Effector memory CD8-positive, alpha-beta T cell (primary cell): ENCODE results near the gene HLA-C.

Experiments used
- ATAC-seq: fragments of 150-1000 bp; cut with Tn5 transposase; replicated peaks from 2 replicates; pipeline ENCODE4 v1.10.0; 2021; ENCODE audit warnings: mild to moderate bottlenecking, moderate library complexity
- DNase-seq, 3 experiments: peaks; one replicate each; pipeline ENCODE4 v3.0.0; 2021
- H3K27ac Mint-ChIP-seq, 2 donors: one replicate each; pipeline ENCODE4 v1.8.0; 2022; ENCODE audit warnings: mild to moderate bottlenecking in 2 of 2, mixed read lengths in 2 of 2, moderate library complexity in 2 of 2
- H3K27me3 Mint-ChIP-seq, 2 donors: one replicate each; pipeline ENCODE4 v1.8.0; 2022; ENCODE audit warnings: mixed read lengths in 2 of 2
- H3K36me3 Mint-ChIP-seq: one replicate; pipeline ENCODE4 v1.8.0; 2022; ENCODE audit warnings: mild to moderate bottlenecking, moderate library complexity, mixed read lengths; ENCODE audit not compliant: insufficient read depth
- H3K4me1 Mint-ChIP-seq, 2 donors: one replicate each; pipeline ENCODE4 v1.8.0; 2022; ENCODE audit warnings: low read depth in 2 of 2, mixed read lengths in 2 of 2
- H3K4me3 Mint-ChIP-seq, 2 donors: one replicate each; pipeline ENCODE4 v1.8.0; 2022; ENCODE audit warnings: mild to moderate bottlenecking in 2 of 2, mixed read lengths in 2 of 2, moderate library complexity in 2 of 2
- H3K9me3 Mint-ChIP-seq, 2 donors: one replicate each; pipeline ENCODE4 v1.8.0; 2022; ENCODE audit warnings: mixed read lengths in 2 of 2

The HLA-C gene

DNA sequence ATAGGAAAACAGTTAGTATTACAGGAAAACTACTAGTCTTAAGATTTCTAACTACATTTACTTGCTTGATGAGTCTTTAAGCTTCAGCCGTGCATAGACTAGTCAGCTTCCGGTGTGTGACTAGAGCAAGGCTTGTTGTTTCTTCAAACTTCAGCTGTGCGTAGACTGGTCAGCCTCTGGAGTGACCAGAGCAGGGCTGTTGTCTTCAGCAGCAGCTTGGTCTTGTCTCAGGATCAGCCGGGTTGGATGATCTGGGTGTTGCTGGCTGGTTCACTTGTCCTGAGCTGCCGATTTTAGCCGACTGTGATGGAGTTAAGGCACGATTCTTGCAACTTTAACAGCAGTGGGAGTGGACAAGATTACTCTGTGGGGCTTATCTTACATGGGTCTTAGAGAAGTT lies 44.7 kb downstream of the HLA-C start:
- ATAC-seq: no peak
- no peak for DNase-seq
- peaks cover 6 to 49% of the 10 kb centered on the region in 2 donors for H3K27me3 Mint-ChIP-seq
- H3K36me3 Mint-ChIP-seq: no peaks in the 10 kb centered on the region
- H3K9me3 Mint-ChIP-seq: no peaks in the 10 kb centered on the region
- H3K27ac Mint-ChIP-seq: no peak overlapping the region
- no peak overlapping the region for H3K4me3 Mint-ChIP-seq
- H3K4me1 Mint-ChIP-seq: peaks cover 3 to 5% of the 10 kb centered on the region in 2 donors

DNA sequence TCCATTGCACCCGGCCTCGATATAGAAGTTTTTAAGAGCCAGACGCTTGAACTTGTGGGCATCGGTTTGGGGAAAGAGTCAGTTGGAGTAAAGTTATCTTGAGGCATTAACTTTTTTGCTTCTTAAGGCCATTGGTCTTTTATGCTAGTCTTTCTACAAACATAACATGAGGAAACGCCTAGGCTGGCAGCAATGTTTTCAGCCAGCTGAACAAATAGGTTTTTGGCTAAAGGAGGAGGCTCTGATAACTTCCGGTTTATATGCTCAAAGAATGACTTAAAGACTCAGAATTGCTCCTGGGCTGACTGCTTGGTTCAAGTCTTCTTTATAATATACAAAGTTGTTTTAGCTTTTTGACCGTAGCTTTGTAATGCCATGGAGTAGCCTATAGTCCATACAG lies 46.2 kb downstream of the HLA-C start:
- H3K27me3 Mint-ChIP-seq: peaks cover 6 to 46% of the 10 kb centered on the region in 2 donors
- peaks cover 3 to 5% of the 10 kb centered on the region in 2 donors for H3K4me1 Mint-ChIP-seq
- no peak for DNase-seq
- no peak overlapping the region for H3K27ac Mint-ChIP-seq
- no peak overlapping the region for H3K4me3 Mint-ChIP-seq
- no peaks in the 10 kb centered on the region for H3K36me3 Mint-ChIP-seq
- no peaks in the 10 kb centered on the region for H3K9me3 Mint-ChIP-seq
- no peak for ATAC-seq

DNA sequence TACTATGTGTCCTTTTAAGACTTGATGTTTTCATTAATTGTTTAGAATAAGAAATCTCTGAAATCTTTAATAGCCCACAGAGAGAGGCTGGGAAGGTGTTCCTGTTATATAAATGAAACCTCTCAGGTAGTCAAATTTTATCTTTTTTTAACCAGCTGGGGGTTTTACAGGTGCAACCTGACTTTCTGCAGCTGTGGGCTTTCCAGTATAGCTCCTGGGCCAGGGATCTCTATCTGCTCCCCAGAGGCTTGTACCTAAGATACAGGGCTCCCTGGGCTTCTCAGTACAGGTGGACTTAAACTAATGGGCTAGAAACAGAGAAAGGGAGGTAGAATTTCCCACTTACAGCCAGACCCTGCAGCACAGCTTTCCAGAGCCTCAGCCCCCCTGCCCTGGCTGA lies 49.4 kb downstream of the HLA-C start:
- Mint-ChIP-seq H3K4me3 (no peak overlapping the region), H3K36me3 (no peaks in the 10 kb centered on the region), H3K4me1 (no peaks in the 10 kb centered on the region), H3K27ac (no peak overlapping the region), H3K27me3 (peaks cover 0 to 14% of the 10 kb centered on the region in 2 donors), H3K9me3 (no peaks in the 10 kb centered on the region)
- ATAC-seq (no peak), DNase-seq (no peak)
